ENCODE measurements around the gene FAXDC2.

The FAXDC2 gene

GRCh38 chr5:154842689-154843530 lies 7.5 kb downstream of the FAXDC2 start:
- H3K36me3 ChIP-seq (ENCODE audit: control insufficient read depth in 2 of 2, insufficient read depth in 1 of 2, low read length in 2 of 2) = no peaks in the 10 kb centered on the region; a peak in 1 of 3 replicates
- POLR2A ChIA-PET = interaction anchor here (1.0 to 1.5 kb wide), 2 partner anchors 15 to 21 kb away, joined by 4 read pairs; partner anchors contain the start of gene CNOT8
- CTCF ChIA-PET = interaction anchor here (0.6 to 0.9 kb wide), 3 partner anchors 8 to 159 kb away, joined by 3 read pairs; no protein-coding TSS in a partner anchor
- no peaks in the 10 kb centered on the region for H3K9me3 ChIP-seq (ENCODE audit: control insufficient read depth, insufficient read depth, low read depth, low read length)
- peaks cover 3% of the 10 kb centered on the region; the same call in 1 of the 2 replicates for H3K4me1 ChIP-seq (ENCODE audit: control insufficient read depth, insufficient read depth, low read length)
- H3K4me3 ChIP-seq (ENCODE audit: low read depth, low read length) = no peak overlapping the region
- no peak for TF ChIP-seq ZNF155 (tag by site-specific recombination; IDR thresholded peaks at IDR 0.05)
- TF ChIP-seq MEIS1 (CRISPR knock-in tag; IDR thresholded peaks at IDR 0.05; ENCODE audit: borderline replicate concordance) = no peak
- no peak for TF ChIP-seq ATF2 (tag by site-specific recombination; IDR thresholded peaks at IDR 0.05; ENCODE audit: low read depth)
- no peak for TF ChIP-seq ZNF645 (tag by site-specific recombination; IDR thresholded peaks at IDR 0.05)
- TF ChIP-seq KLF7 (tag by site-specific recombination; IDR thresholded peaks at IDR 0.05; ENCODE audit: borderline replicate concordance) = no peak
- no peak for TF ChIP-seq ZNF311 (tag by site-specific recombination; IDR thresholded peaks at IDR 0.05; ENCODE audit: borderline replicate concordance)
- TF ChIP-seq TCF7L2 (IDR thresholded peaks at IDR 0.05; ENCODE audit: borderline replicate concordance, low read depth, low read length) = 0 out of 2 replicates have a peak, but pooled peaks have one; percentile 30
- TF ChIP-seq FEZF1 (tag by site-specific recombination; IDR thresholded peaks at IDR 0.05) = 0 out of 2 replicates have a peak, but pooled peaks have one; percentile 17
- H3K27ac ChIP-seq (ENCODE audit: extremely low read depth, low read depth, low read length) = no peak overlapping the region

DNA sequence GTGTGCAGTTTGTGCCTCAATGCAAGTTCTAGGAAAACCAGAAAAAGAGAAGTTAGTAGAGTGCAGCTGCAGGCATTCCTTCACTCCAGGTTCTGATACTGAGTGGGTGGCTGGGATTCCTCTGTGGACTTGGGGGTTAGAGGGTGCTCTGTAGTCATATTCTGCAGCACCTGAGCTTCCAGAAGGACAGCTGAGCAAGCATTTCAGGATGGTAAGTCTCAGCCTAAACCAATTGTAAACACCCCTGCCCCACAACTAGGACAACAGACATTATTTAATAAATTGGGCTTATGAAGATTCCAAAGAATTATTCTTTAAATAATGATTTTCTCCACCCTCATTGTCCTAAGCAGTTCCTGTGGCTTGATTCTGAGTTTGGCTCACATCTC lies 9.1 kb downstream of the FAXDC2 start:
- POLR2A ChIA-PET = interaction anchor here (1.0 kb wide), 1 partner anchor 10 kb away, joined by 4 read pairs; no protein-coding TSS in a partner anchor

More for the DNA sequence above, 9.1 kb downstream of the FAXDC2 start:
- H3K4me3 ChIP-seq (ENCODE audit: low read depth, low read length) = no peak overlapping the region
- CTCF ChIA-PET = interaction anchor here (0.6 kb wide), 1 partner anchor 60 kb away, joined by 3 read pairs; no protein-coding TSS in a partner anchor
- no peak overlapping the region for H3K27ac ChIP-seq (ENCODE audit: extremely low read depth, low read depth, low read length)
- H3K36me3 ChIP-seq (ENCODE audit: control insufficient read depth in 2 of 2, insufficient read depth in 1 of 2, low read length in 2 of 2) = peaks cover 0 to 4% of the 10 kb centered on the region in 2 experiments; a peak in 2 of 3 replicates
- TF ChIP-seq, protein P1, sequence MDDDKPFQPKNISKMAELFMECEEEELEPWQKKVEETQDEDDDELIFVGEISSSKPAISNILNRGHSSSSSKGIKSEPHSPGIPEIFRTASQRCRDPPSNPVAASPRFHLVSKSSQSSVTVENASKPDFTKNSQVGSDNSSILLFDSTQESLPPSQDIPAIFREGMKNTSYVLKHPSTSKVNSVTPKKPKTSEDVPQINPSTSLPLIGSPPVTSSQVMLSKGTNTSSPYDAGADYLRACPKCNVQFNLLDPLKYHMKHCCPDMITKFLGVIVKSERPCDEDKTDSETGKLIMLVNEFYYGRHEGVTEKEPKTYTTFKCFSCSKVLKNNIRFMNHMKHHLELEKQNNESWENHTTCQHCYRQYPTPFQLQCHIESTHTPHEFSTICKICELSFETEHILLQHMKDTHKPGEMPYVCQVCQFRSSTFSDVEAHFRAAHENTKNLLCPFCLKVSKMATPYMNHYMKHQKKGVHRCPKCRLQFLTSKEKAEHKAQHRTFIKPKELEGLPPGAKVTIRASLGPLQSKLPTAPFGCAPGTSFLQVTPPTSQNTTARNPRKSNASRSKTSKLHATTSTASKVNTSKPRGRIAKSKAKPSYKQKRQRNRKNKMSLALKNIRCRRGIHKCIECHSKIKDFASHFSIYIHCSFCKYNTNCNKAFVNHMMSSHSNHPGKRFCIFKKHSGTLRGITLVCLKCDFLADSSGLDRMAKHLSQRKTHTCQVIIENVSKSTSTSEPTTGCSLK (tag by site-specific recombination; IDR thresholded peaks at IDR 0.05) = no peak
- TF ChIP-seq, protein P2, sequence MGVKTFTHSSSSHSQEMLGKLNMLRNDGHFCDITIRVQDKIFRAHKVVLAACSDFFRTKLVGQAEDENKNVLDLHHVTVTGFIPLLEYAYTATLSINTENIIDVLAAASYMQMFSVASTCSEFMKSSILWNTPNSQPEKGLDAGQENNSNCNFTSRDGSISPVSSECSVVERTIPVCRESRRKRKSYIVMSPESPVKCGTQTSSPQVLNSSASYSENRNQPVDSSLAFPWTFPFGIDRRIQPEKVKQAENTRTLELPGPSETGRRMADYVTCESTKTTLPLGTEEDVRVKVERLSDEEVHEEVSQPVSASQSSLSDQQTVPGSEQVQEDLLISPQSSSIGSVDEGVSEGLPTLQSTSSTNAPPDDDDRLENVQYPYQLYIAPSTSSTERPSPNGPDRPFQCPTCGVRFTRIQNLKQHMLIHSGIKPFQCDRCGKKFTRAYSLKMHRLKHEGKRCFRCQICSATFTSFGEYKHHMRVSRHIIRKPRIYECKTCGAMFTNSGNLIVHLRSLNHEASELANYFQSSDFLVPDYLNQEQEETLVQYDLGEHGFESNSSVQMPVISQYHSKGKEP (tag by site-specific recombination; IDR thresholded peaks at IDR 0.05) = no peak
- TF ChIP-seq SETDB1 (IDR thresholded peaks at IDR 0.05; ENCODE audit: insufficient read length, low read length) = no peak
- no peak for TF ChIP-seq SP3 (tag by site-specific recombination; IDR thresholded peaks at IDR 0.05)
- no peak for TF ChIP-seq SALL2 (tag by site-specific recombination; IDR thresholded peaks at IDR 0.05; ENCODE audit: borderline replicate concordance)
- peaks cover 3% of the 10 kb centered on the region; the same call in 1 of the 2 replicates for H3K4me1 ChIP-seq (ENCODE audit: control insufficient read depth, insufficient read depth, low read length)
- no peaks in the 10 kb centered on the region for H3K9me3 ChIP-seq (ENCODE audit: control insufficient read depth, insufficient read depth, low read depth, low read length)

All from HEK293 (cell line).